ENCODE measurements around the gene DYRK1B. TPM values are rescaled to one million over a fixed set of nuclear protein-coding genes. Genes with fewer than 3 reads are reported as not detected.
"Not testable (repeated sequence)": the region's sequence is repeated elsewhere in the genome, so short reads cannot be mapped to it uniquely, and the experiment has no call there.

DYRK1B gene
- total RNA-seq, 1 donor from 2014 or later: 34.7 TPM

GRCh38 chr19:39814595-39814994 lies 19.4 kb downstream of the DYRK1B start:
- Histone ChIP-seq H3K9me3 (no peaks in the 10 kb centered on the region), H3K27ac (no peak overlapping the region), H3K4me1 (no peaks in the 10 kb centered on the region), H3K4me3 (no peak overlapping the region), H3K36me3 (peaks cover 0 to 7% of the 10 kb centered on the region in 2 donors), H3K27me3 (no peaks in the 10 kb centered on the region)
- intact Hi-C loops (cut with DNase I): no loop called here
- no peak for DNase-seq (ENCODE audit: low spot score in 2 of 2)
- TF ChIP-seq CTCF (IDR thresholded peaks at IDR 0.05): no peak

- intact Hi-C loops (cut with DNase I); H3K27me3 ChIP-seq; H3K9me3 ChIP-seq; DNase-seq (ENCODE audit: low spot score in 2 of 2); H3K27ac ChIP-seq; H3K36me3 ChIP-seq; H3K4me3 ChIP-seq; H3K4me1 ChIP-seq: not testable (repeated sequence)
Observed at GRCh38 chr19:39814111-39814510, 19.9 kb downstream of the DYRK1B start.

- intact Hi-C loops (cut with DNase I): no loop called here
- H3K27ac ChIP-seq: no peak overlapping the region
- H3K4me3 ChIP-seq: no peak overlapping the region
- no peaks in the 10 kb centered on the region for H3K27me3 ChIP-seq
- peaks cover 0 to 7% of the 10 kb centered on the region in 2 donors for H3K36me3 ChIP-seq
- no peaks in the 10 kb centered on the region for H3K4me1 ChIP-seq
- no peaks in the 10 kb centered on the region for H3K9me3 ChIP-seq
- no peak for DNase-seq (ENCODE audit: low spot score in 2 of 2)
- no peak for TF ChIP-seq CTCF (IDR thresholded peaks at IDR 0.05)
Observed at GRCh38 chr19:39813264-39813993, 20.5 kb downstream of the DYRK1B start.

- intact Hi-C loops (cut with DNase I): no loop called here
- no peaks in the 10 kb centered on the region for H3K27me3 ChIP-seq
- no peaks in the 10 kb centered on the region for H3K9me3 ChIP-seq
- no peak overlapping the region for H3K27ac ChIP-seq
- TF ChIP-seq CTCF (IDR thresholded peaks at IDR 0.05): no peak
- no peaks in the 10 kb centered on the region for H3K4me1 ChIP-seq
- H3K36me3 ChIP-seq: no peaks in the 10 kb centered on the region
- no peak for DNase-seq (ENCODE audit: low spot score in 2 of 2)
- H3K4me3 ChIP-seq: no peak overlapping the region
Observed at GRCh38 chr19:39811064-39811463, 22.9 kb downstream of the DYRK1B start.

DNA sequence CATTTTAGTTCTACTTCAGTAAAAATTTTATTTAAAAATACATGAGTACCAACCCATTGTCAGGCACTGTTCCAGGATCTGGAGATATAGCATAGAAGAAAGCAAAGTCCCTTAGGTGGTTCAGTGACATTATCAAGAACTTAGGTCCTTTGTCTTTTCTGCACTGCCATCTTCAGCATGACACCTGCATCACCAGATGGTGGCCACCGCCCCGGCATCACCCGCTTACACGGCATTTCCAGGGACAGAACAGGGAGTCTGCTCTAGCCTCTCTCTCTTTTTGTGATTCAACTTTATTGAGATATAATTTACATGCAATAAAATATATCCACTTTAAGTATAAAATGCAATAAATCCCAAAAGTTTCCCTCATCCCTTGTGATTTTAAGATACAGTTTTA lies 23.5 kb downstream of the DYRK1B start:
- H3K4me3 ChIP-seq: no peak overlapping the region
- no peaks in the 10 kb centered on the region for H3K9me3 ChIP-seq
- H3K27me3 ChIP-seq: no peaks in the 10 kb centered on the region
- H3K36me3 ChIP-seq: no peaks in the 10 kb centered on the region
- no peak overlapping the region for H3K27ac ChIP-seq
- TF ChIP-seq CTCF (IDR thresholded peaks at IDR 0.05): no peak
- no peaks in the 10 kb centered on the region for H3K4me1 ChIP-seq
- intact Hi-C loops (cut with DNase I): no loop called here
- DNase-seq (ENCODE audit: low spot score in 2 of 2): no peak

DNA sequence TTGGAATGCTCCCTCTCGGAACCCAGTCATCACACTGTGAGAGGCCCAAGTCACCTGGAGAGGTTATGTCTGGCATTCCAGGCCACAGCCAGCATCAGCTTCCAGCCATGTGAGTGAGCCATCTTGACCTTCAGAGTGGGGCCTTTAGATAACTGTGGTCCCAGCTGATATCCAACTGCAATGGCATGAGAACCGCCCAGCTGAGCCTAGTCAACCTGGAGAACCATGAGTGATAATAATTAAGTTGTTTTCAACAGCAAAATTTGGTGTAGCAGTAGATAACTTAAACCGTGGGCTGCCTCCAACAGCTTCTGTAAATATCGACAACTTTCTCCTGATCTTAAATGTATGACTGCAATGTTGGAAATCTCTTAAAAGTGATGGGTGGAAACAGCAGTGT lies 24.6 kb downstream of the DYRK1B start:
- Histone ChIP-seq H3K36me3 (no peaks in the 10 kb centered on the region), H3K9me3 (no peaks in the 10 kb centered on the region), H3K27me3 (no peaks in the 10 kb centered on the region), H3K27ac (no peak overlapping the region), H3K4me1 (no peaks in the 10 kb centered on the region), H3K4me3 (no peak overlapping the region)
- TF ChIP-seq CTCF (IDR thresholded peaks at IDR 0.05): no peak
- intact Hi-C loops (cut with DNase I): no loop called here
- DNase-seq (ENCODE audit: low spot score in 2 of 2): no peak

- H3K27ac ChIP-seq; H3K36me3 ChIP-seq; H3K4me3 ChIP-seq; H3K27me3 ChIP-seq; intact Hi-C loops (cut with DNase I); H3K4me1 ChIP-seq; H3K9me3 ChIP-seq; DNase-seq (ENCODE audit: low spot score in 2 of 2): not testable (repeated sequence)
Observed at GRCh38 chr19:39808688-39809087, 25.3 kb downstream of the DYRK1B start.
